Measurements from ENCODE around the gene FAM174C. TPM values are rescaled to one million over a fixed set of nuclear protein-coding genes. Genes with fewer than 3 reads are reported as not detected.

Gene FAM174C
- total and polyA plus RNA-seq, 2 donors (not counting 3 experiments of a cell fraction or from before 2014, with no cell fraction given), result 46.7 to 83.9 TPM

DNA sequence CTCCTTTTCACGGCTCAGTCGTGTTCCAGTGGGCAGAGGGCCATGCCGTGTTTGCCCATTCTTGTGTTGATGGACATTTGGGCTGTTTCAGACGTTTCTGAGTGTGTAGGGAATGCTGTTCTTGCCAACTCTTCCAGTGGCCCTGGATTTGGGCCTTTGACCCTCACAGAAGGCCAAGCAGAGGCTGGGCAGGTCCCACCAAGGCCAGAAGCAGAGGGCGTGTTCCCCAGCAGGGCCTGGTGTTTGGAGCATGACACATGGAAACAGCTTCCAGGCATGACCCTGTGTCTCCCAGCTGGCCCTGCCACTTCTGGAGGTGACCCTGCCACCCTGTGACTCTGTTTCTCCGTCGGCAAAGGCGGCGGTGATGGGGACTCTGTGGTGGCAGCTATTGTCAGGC is 46.2 kb downstream of the FAM174C start:
- Histone ChIP-seq H3K9me3 (replicated peaks; ENCODE audit: control insufficient read depth, insufficient read depth, low read length) (no peaks in the 10 kb centered on the region), H3K9ac (replicated peaks; ENCODE audit: extremely low read depth, insufficient read depth, low read length) (no peak overlapping the region), H3K27ac (ENCODE audit: insufficient read depth, low read depth, low read length) (no peak overlapping the region), H3K36me3 (ENCODE audit: control insufficient read depth in 2 of 2, extremely low read depth in 1 of 2, insufficient read depth in 2 of 2, low read length in 2 of 2) (no peaks in the 10 kb centered on the region), H3K4me1 (ENCODE audit: control insufficient read depth, extremely low read depth, insufficient read depth, low read length) (peaks cover 8% of the 10 kb centered on the region), H3K4me3 (replicated peaks in 1 of 3; ENCODE audit: insufficient read depth in 1 of 3, low read depth in 1 of 3, low read length in 3 of 3) (no peak overlapping the region), H4K20me1 (replicated peaks; ENCODE audit: control insufficient read depth, extremely low read depth, insufficient read depth, low read length) (no peaks in the 10 kb centered on the region), H2AFZ (ENCODE audit: low read depth, low read length) (no peak overlapping the region), H3K79me2 (ENCODE audit: control insufficient read depth, insufficient read depth, low read length) (no peaks in the 10 kb centered on the region), H3K4me2 (ENCODE audit: insufficient read depth, low read length) (no peak overlapping the region), H3K9me1 (replicated peaks; ENCODE audit: control insufficient read depth, extremely low read depth, insufficient read depth, low read length) (no peaks in the 10 kb centered on the region), H3K27me3 (ENCODE audit: control insufficient read depth in 2 of 2, insufficient read depth in 2 of 2, low read length in 2 of 2) (peaks cover 12% of the 10 kb centered on the region in 2 experiments)
- no peak for FAIRE-seq
- BruUV-seq (replicated peaks), result no TSS peak
- dilution Hi-C loops (cut with MboI; ENCODE audit: extremely low pct_ligation_motif_present, low sequenced_read_pairs) (no loop called here), intact Hi-C loops (cut with micrococcal nuclease) (no loop called here)
- POLR2A ChIA-PET, result no interaction called here
- TF ChIP-seq, protein P1, sequence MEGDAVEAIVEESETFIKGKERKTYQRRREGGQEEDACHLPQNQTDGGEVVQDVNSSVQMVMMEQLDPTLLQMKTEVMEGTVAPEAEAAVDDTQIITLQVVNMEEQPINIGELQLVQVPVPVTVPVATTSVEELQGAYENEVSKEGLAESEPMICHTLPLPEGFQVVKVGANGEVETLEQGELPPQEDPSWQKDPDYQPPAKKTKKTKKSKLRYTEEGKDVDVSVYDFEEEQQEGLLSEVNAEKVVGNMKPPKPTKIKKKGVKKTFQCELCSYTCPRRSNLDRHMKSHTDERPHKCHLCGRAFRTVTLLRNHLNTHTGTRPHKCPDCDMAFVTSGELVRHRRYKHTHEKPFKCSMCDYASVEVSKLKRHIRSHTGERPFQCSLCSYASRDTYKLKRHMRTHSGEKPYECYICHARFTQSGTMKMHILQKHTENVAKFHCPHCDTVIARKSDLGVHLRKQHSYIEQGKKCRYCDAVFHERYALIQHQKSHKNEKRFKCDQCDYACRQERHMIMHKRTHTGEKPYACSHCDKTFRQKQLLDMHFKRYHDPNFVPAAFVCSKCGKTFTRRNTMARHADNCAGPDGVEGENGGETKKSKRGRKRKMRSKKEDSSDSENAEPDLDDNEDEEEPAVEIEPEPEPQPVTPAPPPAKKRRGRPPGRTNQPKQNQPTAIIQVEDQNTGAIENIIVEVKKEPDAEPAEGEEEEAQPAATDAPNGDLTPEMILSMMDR (IDR thresholded peaks at IDR 0.05; ENCODE audit: extremely low read depth in 1 of 2, insufficient read depth in 1 of 2, low read depth in 1 of 2, low read length in 2 of 2), result no peak
- TF ChIP-seq POLR2AphosphoS5 (IDR thresholded peaks at IDR 0.05; ENCODE audit: insufficient read depth, low read depth, low read length) (no peak), GATA2 (IDR thresholded peaks at IDR 0.05; ENCODE audit: insufficient read depth, insufficient read length, low read depth, low read length) (no peak), POLR2A (IDR thresholded peaks at IDR 0.05; ENCODE audit: low read depth, low read length) (no peak), MYC (IDR thresholded peaks at IDR 0.05; ENCODE audit: low read depth, low read length) (no peak), EZH2 (IDR thresholded peaks at IDR 0.05; ENCODE audit: borderline replicate concordance, low read depth, low read length, severe bottlenecking) (no peak), JUN (IDR thresholded peaks at IDR 0.05; ENCODE audit: borderline replicate concordance, insufficient read depth, insufficient read length, low read depth) (no peak), FOS (IDR thresholded peaks at IDR 0.05; ENCODE audit: borderline replicate concordance, insufficient read depth, low read length) (no peak)
- TF ChIP-seq, protein P2, sequence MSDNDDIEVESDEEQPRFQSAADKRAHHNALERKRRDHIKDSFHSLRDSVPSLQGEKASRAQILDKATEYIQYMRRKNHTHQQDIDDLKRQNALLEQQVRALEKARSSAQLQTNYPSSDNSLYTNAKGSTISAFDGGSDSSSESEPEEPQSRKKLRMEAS (IDR thresholded peaks at IDR 0.05; ENCODE audit: insufficient read depth, insufficient read length), result no peak
- CTCF ChIA-PET, result no interaction called here
- DNase-seq (ENCODE audit: low read depth, low spot score), result no peak
